ENCODE measurements around the gene SYNE3.

Gene SYNE3

GRCh38 chr14:95538801-95539509 lies 22.5 kb upstream of the SYNE3 start:
- DNase-seq: no peak

GRCh38 chr14:95537298-95538089 lies 21.0 kb upstream of the SYNE3 start:
- no peak for DNase-seq

GRCh38 chr14:95536671-95537070 lies 20.2 kb upstream of the SYNE3 start:
- no peak for DNase-seq

GRCh38 chr14:95536036-95536593 lies 19.7 kb upstream of the SYNE3 start:
- no peak for DNase-seq

GRCh38 chr14:95535226-95536021 lies 19.0 kb upstream of the SYNE3 start:
- DNase-seq: peak; percentile 31

GRCh38 chr14:95534299-95535225 lies 18.1 kb upstream of the SYNE3 start, which contains the start of gene GLRX5:
GLRX5 (plus strand) TSS chr14:95535050; CDS start chr14:95535090, 40 bp downstream.
- DNase-seq: peak; percentile 100

GRCh38 chr14:95533822-95534221 lies 17.4 kb upstream of the SYNE3 start:
- peak; percentile 38 for DNase-seq

GRCh38 chr14:95533391-95533821 lies 17.0 kb upstream of the SYNE3 start:
- peak; percentile 58 for DNase-seq

- no peak for DNase-seq
Measured at GRCh38 chr14:95531969-95532368, 15.5 kb upstream of the SYNE3 start.

GRCh38 chr14:95531473-95531872 lies 15.0 kb upstream of the SYNE3 start:
- no peak for DNase-seq

GRCh38 chr14:95530473-95531276 lies 14.2 kb upstream of the SYNE3 start:
- no peak for DNase-seq

GRCh38 chr14:95529216-95529615 lies 12.8 kb upstream of the SYNE3 start:
- DNase-seq: no peak

- DNase-seq: peak; percentile 48
Measured at GRCh38 chr14:95527387-95528002, 11.0 kb upstream of the SYNE3 start.

- no peak for DNase-seq
Measured at GRCh38 chr14:95526483-95527386, 10.3 kb upstream of the SYNE3 start.

GRCh38 chr14:95525999-95526398 lies 9.5 kb upstream of the SYNE3 start:
- DNase-seq: no peak

- DNase-seq: no peak
Measured at GRCh38 chr14:95524706-95525512, 8.5 kb upstream of the SYNE3 start.

GRCh38 chr14:95523815-95524448 lies 7.5 kb upstream of the SYNE3 start:
- DNase-seq: no peak

Measured in femur (tissue), 1 donor.